SK-N-SH treated with all-trans-retinoic acid at 6 μM for 48 hours (cell line): Measurements from ENCODE around the gene HEYL.
A peak's percentile ranks its signal among the peaks of the same experiment; 100 is the strongest.

ENCODE experiments used
- ATAC-seq: fragments of 200-7000 bp; cut with Tn5 transposase; 3 replicates; pipeline ENCODE4 v1.9.1; 2020; ENCODE audit warnings: mild to moderate bottlenecking, moderate library complexity
- ARNTL ChIP-seq: fragments of 450-650 bp; formaldehyde crosslinking; IDR thresholded peaks from 2 replicates; pipeline ENCODE4 v1.5.0; 2020; ENCODE audit warnings: low read depth, mild to moderate bottlenecking, moderate library complexity, borderline replicate concordance
- BACH2 ChIP-seq: fragments of 250-450 bp; sonication (Bioruptor Pico); IDR thresholded peaks from 2 replicates; pipeline ENCODE4 v1.9.0; 2021; ENCODE audit warnings: mild to moderate bottlenecking, borderline replicate concordance
- CSRNP3 ChIP-seq: fragments of 250-450 bp; sonication (Bioruptor Pico); IDR thresholded peaks from 2 replicates; pipeline ENCODE4 v1.5.1; 2021; ENCODE audit warnings: mild to moderate bottlenecking, moderate library complexity
- ESRRG ChIP-seq: fragments of 250-450 bp; sonication (Bioruptor Pico); IDR thresholded peaks from 2 replicates; pipeline ENCODE4 v1.6.1; 2021; ENCODE audit warnings: mild to moderate bottlenecking
- GLIS3 ChIP-seq: fragments of 250-450 bp; sonication (Bioruptor Pico); IDR thresholded peaks from 2 replicates; pipeline ENCODE4 v1.5.0; 2020; ENCODE audit warnings: mild to moderate bottlenecking, moderate library complexity
- ISL1 ChIP-seq: fragments of 250-450 bp; sonication (Bioruptor Pico); IDR thresholded peaks from 2 replicates; pipeline ENCODE4 v2.1.2; 2022; ENCODE audit warnings: mild to moderate bottlenecking, moderate library complexity
- PPARA ChIP-seq: fragments of 250-450 bp; sonication (Bioruptor Pico); IDR thresholded peaks from 2 replicates; pipeline ENCODE4 v1.5.0; 2020; ENCODE audit warnings: mild to moderate bottlenecking, borderline replicate concordance
- RARB ChIP-seq: fragments of 250-450 bp; sonication (Bioruptor Pico); IDR thresholded peaks from 2 replicates; pipeline ENCODE4 v1.8.0; 2021; ENCODE audit warnings: mild to moderate bottlenecking, moderate library complexity
- TCF4 ChIP-seq: fragments of 250-450 bp; sonication (Bioruptor Pico); IDR thresholded peaks from 2 replicates; pipeline ENCODE4 v1.8.0; 2021; ENCODE audit warnings: mild to moderate bottlenecking, moderate library complexity, borderline replicate concordance
- TOX ChIP-seq: fragments of 250-450 bp; sonication (Bioruptor Pico); IDR thresholded peaks from 2 replicates; pipeline ENCODE4 v1.8.0; 2021; ENCODE audit warnings: mild to moderate bottlenecking, moderate library complexity, borderline replicate concordance
- TSHZ2 ChIP-seq: fragments of 250-450 bp; sonication (Bioruptor Pico); IDR thresholded peaks from 2 replicates; pipeline ENCODE4 v1.5.0; 2020; ENCODE audit warnings: mild to moderate bottlenecking, moderate library complexity
- ZFP30 ChIP-seq: fragments of 450-650 bp; formaldehyde crosslinking; IDR thresholded peaks from 2 replicates; pipeline ENCODE4 v1.5.0; 2022; ENCODE audit warnings: mild to moderate bottlenecking, moderate library complexity
- ZNF565 ChIP-seq: fragments of 450-650 bp; formaldehyde crosslinking; conservative IDR thresholded peaks from 2 replicates; pipeline ENCODE4 v1.5.0; 2020; ENCODE audit warnings: low read depth, mild to moderate bottlenecking, moderate library complexity
- ZNF70 ChIP-seq: fragments of 450-650 bp; formaldehyde crosslinking; IDR thresholded peaks from 2 replicates; pipeline ENCODE4 v1.5.0; 2020; ENCODE audit warnings: mild to moderate bottlenecking, moderate library complexity
- ZNF8 ChIP-seq: fragments of 450-650 bp; formaldehyde crosslinking; IDR thresholded peaks from 2 replicates; pipeline ENCODE4 v1.5.0; 2020; ENCODE audit warnings: mild to moderate bottlenecking, moderate library complexity
- TF ChIP-seq, protein P1 (sequence below): fragments of 250-450 bp; sonication (Bioruptor Pico); IDR thresholded peaks from 2 replicates; pipeline ENCODE4 v1.8.0; 2021; ENCODE audit warnings: low read depth, mild to moderate bottlenecking, moderate library complexity, borderline replicate concordance
- TF ChIP-seq, protein P2 (sequence below): fragments of 250-450 bp; sonication (Bioruptor Pico); IDR thresholded peaks from 2 replicates; pipeline ENCODE4 v1.8.0; 2020; ENCODE audit warnings: mild to moderate bottlenecking, moderate library complexity, borderline replicate concordance
- TF ChIP-seq, protein P3 (sequence below): fragments of 250-450 bp; sonication (Bioruptor Pico); IDR thresholded peaks from 2 replicates; pipeline ENCODE4 v1.5.1; 2020; ENCODE audit warnings: low read depth, mild to moderate bottlenecking, moderate library complexity

Gene HEYL

GRCh38 chr1:39653546-39654031 is 14.1 kb upstream of the HEYL start:
- peak; percentile 79 for ATAC-seq
- no peak for TF ChIP-seq RARB (CRISPR knock-in tag)
- no peak for TF ChIP-seq TSHZ2 (CRISPR knock-in tag)
- TF ChIP-seq ESRRG (CRISPR knock-in tag): no peak
- TF ChIP-seq, protein P1, sequence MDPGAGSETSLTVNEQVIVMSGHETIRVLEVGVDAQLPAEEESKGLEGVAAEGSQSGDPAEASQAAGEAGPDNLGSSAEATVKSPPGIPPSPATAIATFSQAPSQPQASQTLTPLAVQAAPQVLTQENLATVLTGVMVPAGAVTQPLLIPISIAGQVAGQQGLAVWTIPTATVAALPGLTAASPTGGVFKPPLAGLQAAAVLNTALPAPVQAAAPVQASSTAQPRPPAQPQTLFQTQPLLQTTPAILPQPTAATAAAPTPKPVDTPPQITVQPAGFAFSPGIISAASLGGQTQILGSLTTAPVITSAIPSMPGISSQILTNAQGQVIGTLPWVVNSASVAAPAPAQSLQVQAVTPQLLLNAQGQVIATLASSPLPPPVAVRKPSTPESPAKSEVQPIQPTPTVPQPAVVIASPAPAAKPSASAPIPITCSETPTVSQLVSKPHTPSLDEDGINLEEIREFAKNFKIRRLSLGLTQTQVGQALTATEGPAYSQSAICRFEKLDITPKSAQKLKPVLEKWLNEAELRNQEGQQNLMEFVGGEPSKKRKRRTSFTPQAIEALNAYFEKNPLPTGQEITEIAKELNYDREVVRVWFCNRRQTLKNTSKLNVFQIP: no peak
- TF ChIP-seq ZNF565 (CRISPR knock-in tag): no peak
- no peak for TF ChIP-seq BACH2
- no peak for TF ChIP-seq ISL1 (CRISPR knock-in tag)
- no peak for TF ChIP-seq ZNF8
- TF ChIP-seq CSRNP3 (CRISPR knock-in tag): no peak
- TF ChIP-seq ZFP30 (CRISPR knock-in tag): no peak
- TF ChIP-seq, protein P2, sequence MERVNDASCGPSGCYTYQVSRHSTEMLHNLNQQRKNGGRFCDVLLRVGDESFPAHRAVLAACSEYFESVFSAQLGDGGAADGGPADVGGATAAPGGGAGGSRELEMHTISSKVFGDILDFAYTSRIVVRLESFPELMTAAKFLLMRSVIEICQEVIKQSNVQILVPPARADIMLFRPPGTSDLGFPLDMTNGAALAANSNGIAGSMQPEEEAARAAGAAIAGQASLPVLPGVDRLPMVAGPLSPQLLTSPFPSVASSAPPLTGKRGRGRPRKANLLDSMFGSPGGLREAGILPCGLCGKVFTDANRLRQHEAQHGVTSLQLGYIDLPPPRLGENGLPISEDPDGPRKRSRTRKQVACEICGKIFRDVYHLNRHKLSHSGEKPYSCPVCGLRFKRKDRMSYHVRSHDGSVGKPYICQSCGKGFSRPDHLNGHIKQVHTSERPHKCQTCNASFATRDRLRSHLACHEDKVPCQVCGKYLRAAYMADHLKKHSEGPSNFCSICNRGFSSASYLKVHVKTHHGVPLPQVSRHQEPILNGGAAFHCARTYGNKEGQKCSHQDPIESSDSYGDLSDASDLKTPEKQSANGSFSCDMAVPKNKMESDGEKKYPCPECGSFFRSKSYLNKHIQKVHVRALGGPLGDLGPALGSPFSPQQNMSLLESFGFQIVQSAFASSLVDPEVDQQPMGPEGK (CRISPR knock-in tag): no peak
- no peak for TF ChIP-seq ZNF70 (CRISPR knock-in tag)
- TF ChIP-seq TCF4 (CRISPR knock-in tag): no peak
- TF ChIP-seq ARNTL (CRISPR knock-in tag): no peak

GRCh38 chr1:39652554-39652953 is 13.1 kb upstream of the HEYL start:
- no peak for ATAC-seq
- TF ChIP-seq GLIS3 (no peak), BACH2 (no peak), CSRNP3 (CRISPR knock-in tag) (no peak), TCF4 (CRISPR knock-in tag) (no peak), ISL1 (CRISPR knock-in tag) (no peak), TOX (CRISPR knock-in tag) (no peak)
- TF ChIP-seq, protein P3, sequence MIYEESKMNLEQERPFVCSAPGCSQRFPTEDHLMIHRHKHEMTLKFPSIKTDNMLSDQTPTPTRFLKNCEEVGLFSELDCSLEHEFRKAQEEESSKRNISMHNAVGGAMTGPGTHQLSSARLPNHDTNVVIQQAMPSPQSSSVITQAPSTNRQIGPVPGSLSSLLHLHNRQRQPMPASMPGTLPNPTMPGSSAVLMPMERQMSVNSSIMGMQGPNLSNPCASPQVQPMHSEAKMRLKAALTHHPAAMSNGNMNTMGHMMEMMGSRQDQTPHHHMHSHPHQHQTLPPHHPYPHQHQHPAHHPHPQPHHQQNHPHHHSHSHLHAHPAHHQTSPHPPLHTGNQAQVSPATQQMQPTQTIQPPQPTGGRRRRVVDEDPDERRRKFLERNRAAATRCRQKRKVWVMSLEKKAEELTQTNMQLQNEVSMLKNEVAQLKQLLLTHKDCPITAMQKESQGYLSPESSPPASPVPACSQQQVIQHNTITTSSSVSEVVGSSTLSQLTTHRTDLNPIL (CRISPR knock-in tag): no peak

GRCh38 chr1:39652105-39652504 is 12.7 kb upstream of the HEYL start:
- no peak for ATAC-seq
- TF ChIP-seq PPARA (CRISPR knock-in tag) (no peak), CSRNP3 (CRISPR knock-in tag) (no peak), TSHZ2 (CRISPR knock-in tag) (no peak), TOX (CRISPR knock-in tag) (no peak), BACH2 (no peak), ARNTL (CRISPR knock-in tag) (no peak), ZNF8 (no peak), ZFP30 (CRISPR knock-in tag) (no peak)
- TF ChIP-seq, protein P2 (CRISPR knock-in tag): no peak
